ENCODE data around the gene G3BP2. TPM values are rescaled to one million over a fixed set of nuclear protein-coding genes. Genes with fewer than 3 reads are reported as not detected.
A peak's percentile ranks its signal among the peaks of the same experiment; 100 is the strongest.

The G3BP2 gene
- total and polyA plus RNA-seq, 2 of the 8 experiments (the other 6 are each of a cell fraction or from before 2014, with no cell fraction given) = 83.7 to 378 TPM

DNA sequence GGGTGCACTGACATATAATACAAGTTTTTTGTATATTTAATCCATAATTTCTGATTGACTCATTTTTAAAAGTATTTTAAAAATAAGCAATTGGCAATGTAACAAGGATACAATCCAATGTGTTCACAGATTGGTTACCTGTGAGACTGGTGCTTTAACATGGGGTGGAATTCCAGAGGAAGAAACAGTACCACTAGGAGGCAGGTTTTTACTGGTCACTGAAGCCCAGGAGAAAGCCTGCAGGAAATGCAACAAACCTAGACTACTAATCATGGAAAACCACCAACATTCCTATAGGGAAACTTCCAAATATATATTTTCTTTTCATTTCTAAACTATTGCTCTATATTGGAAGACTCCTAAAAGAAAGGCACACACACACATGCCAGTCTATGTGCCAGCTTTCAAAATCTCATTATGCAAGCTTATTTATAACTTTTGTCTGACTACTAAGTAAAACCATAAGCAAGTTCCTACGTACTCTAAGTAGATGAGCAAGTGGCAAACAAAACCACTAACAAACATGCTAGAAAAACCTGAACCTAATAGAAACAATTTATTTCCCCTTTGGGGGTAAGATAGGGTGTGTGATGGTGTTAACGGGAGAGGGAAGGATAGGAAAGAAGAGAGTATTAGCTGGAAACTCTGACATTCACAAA, 19.2 kb downstream of the G3BP2 start:
- peaks cover 13 to 94% (median 53%) of the 10 kb centered on the region in 4 experiments; a peak in 7 of 8 replicates for H3K36me3 ChIP-seq (ENCODE audit: control insufficient read depth in 2 of 4, insufficient read depth in 4 of 4, low read length in 3 of 4)
- H2BK20ac ChIP-seq (ENCODE audit: low read length) = no peak overlapping the region
- no peaks in the 10 kb centered on the region for H3K9me3 ChIP-seq (ENCODE audit: insufficient read depth in 2 of 2, low read depth in 1 of 2, low read length in 1 of 2)
- no peak overlapping the region for H3K56ac ChIP-seq (replicated peaks; ENCODE audit: insufficient read length, low read depth, low read length)
- no peak overlapping the region for H2AFZ ChIP-seq (ENCODE audit: low read length)
- H2BK15ac ChIP-seq (ENCODE audit: low read length) = no peak overlapping the region
- H4K5ac ChIP-seq (ENCODE audit: insufficient read length, low read depth, low read length) = no peak overlapping the region
- no peak overlapping the region for H3K27ac ChIP-seq (ENCODE audit: low read depth, low read length)
- H3K18ac ChIP-seq (ENCODE audit: extremely low read depth, low read length) = no peak overlapping the region
- 80% methylated on average over 2 of the region's 2 CpGs; no CpG with 5 or more reads in 1 of the 2 experiments for WGBS, 2 experiments (ENCODE audit: extremely low coverage in 1 of 2, insufficient coverage in 1 of 2, insufficient read length in 1 of 2, insufficient replicate concordance in 2 of 2, low coverage in 1 of 2, low lambda C conversion rate in 2 of 2, missing lambda C conversion rate in 1 of 2)
- no peaks in the 10 kb centered on the region for H3K79me1 ChIP-seq (ENCODE audit: low read depth, low read length)
- H4K91ac ChIP-seq (replicated peaks; ENCODE audit: insufficient read length, low read length) = no peak overlapping the region
- no peak overlapping the region for H2BK12ac ChIP-seq (ENCODE audit: low read depth, low read length)
- H3K4me1 ChIP-seq (replicated peaks in 1 of 4; ENCODE audit: control insufficient read depth in 3 of 4, insufficient read depth in 4 of 4, low read length in 3 of 4) = no peaks in the 10 kb centered on the region
- CTCF ChIA-PET (ENCODE audit: partially characterized antibody) = interaction anchor here (0.8 to 4.5 kb wide), 22 partner anchors 8 to 189 kb away, joined by 3 to 35 read pairs (median 4); partner anchors contain the start of gene USO1
- no peak overlapping the region for H2BK5ac ChIP-seq (ENCODE audit: low read depth, low read length)
- no peak overlapping the region for H3K9ac ChIP-seq (replicated peaks in 1 of 4; ENCODE audit: extremely low read depth in 1 of 4, low read depth in 3 of 4, low read length in 3 of 4)
- H3K79me2 ChIP-seq (ENCODE audit: control insufficient read depth in 1 of 2, insufficient read depth in 2 of 2, low read length in 2 of 2) = peaks cover 0 to 80% of the 10 kb centered on the region in 2 experiments; a peak in 3 of 4 replicates
- POLR2A ChIA-PET (ENCODE audit: partially characterized antibody) = interaction anchor here (0.7 to 2.7 kb wide), 8 partner anchors 11 to 70 kb away, joined by 3 to 9 read pairs (median 4); partner anchors contain the start of genes G3BP2 and USO1
- no peaks in the 10 kb centered on the region for H3K23me2 ChIP-seq (ENCODE audit: low read depth, low read length)
- H3K4me3 ChIP-seq (ENCODE audit: extremely low read depth in 1 of 4, insufficient read depth in 2 of 4, low read depth in 3 of 4, low read length in 4 of 4) = no peak overlapping the region
- H4K20me1 ChIP-seq (replicated peaks in 1 of 2; ENCODE audit: control insufficient read depth in 1 of 2, insufficient read depth in 2 of 2, low read length in 2 of 2) = peaks cover 6 to 7% of the 10 kb centered on the region in 2 experiments
- no peak overlapping the region for H3K23ac ChIP-seq (ENCODE audit: insufficient read length)
- FAIRE-seq (peak; percentile 74), DNase-seq (ENCODE audit: low read depth in 1 of 2, low spot score in 2 of 2) (no peak)
- H4K8ac ChIP-seq (ENCODE audit: extremely low read depth, insufficient read depth, low read length) = no peak overlapping the region; the same call in 1 of the 2 replicates
- no peaks in the 10 kb centered on the region for H3K27me3 ChIP-seq (replicated peaks in 1 of 4; ENCODE audit: control insufficient read depth in 3 of 4, extremely low read depth in 1 of 4, insufficient read depth in 3 of 4, low read length in 3 of 4)
- no peak overlapping the region for H3K4ac ChIP-seq (replicated peaks; ENCODE audit: insufficient read length, low read depth, low read length)
- H2AK5ac ChIP-seq (ENCODE audit: low read depth, low read length) = no peak overlapping the region
- no peak overlapping the region for H3K4me2 ChIP-seq (ENCODE audit: insufficient read depth in 1 of 2, low read depth in 2 of 2, low read length in 2 of 2)
- H3K14ac ChIP-seq (ENCODE audit: insufficient read length) = no peak overlapping the region
- no peak overlapping the region for H2BK120ac ChIP-seq (replicated peaks; ENCODE audit: low read depth, low read length)
- TF ChIP-seq RAD21 (IDR thresholded peaks at IDR 0.05 in 1 of 2, conservative IDR thresholded peaks at IDR 0.05 in 1 of 2; ENCODE audit: low read depth in 2 of 2, low read length in 2 of 2) = peak; percentile 73 to 77
- TF ChIP-seq SIRT6 (IDR thresholded peaks at IDR 0.05; ENCODE audit: low read length) = no peak
- no peak for TF ChIP-seq CHD1 (IDR thresholded peaks at IDR 0.05; ENCODE audit: low read depth, low read length)
- no peak for TF ChIP-seq NRF1 (IDR thresholded peaks at IDR 0.05; ENCODE audit: low read depth, low read length)
- TF ChIP-seq SRF (IDR thresholded peaks at IDR 0.05; ENCODE audit: low read depth, low read length) = no peak
- no peak for TF ChIP-seq SP4 (IDR thresholded peaks at IDR 0.05; ENCODE audit: low read length)
- TF ChIP-seq SP1 (IDR thresholded peaks at IDR 0.05; ENCODE audit: low read depth, low read length) = no peak
- TF ChIP-seq, protein P1, sequence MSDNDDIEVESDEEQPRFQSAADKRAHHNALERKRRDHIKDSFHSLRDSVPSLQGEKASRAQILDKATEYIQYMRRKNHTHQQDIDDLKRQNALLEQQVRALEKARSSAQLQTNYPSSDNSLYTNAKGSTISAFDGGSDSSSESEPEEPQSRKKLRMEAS (IDR thresholded peaks at IDR 0.05) = no peak
- no peak for TF ChIP-seq RXRA (IDR thresholded peaks at IDR 0.05; ENCODE audit: insufficient read depth, low read depth, low read length)
- TF ChIP-seq TAF1 (IDR thresholded peaks at IDR 0.05; ENCODE audit: low read depth, low read length) = no peak
- no peak for TF ChIP-seq CHD2 (IDR thresholded peaks at IDR 0.05; ENCODE audit: low read length)
- TF ChIP-seq TEAD4 (IDR thresholded peaks at IDR 0.05; ENCODE audit: low read depth, low read length) = peak; percentile 89
